SW480 (cell line): ENCODE data around the gene TMEM50A.
"Not testable (repeated sequence)": the region's sequence is repeated elsewhere in the genome, so short reads cannot be mapped to it uniquely, and the experiment has no call there.

Experiments used
- DNase-seq: peaks from one replicate; pipeline ENCODE4 v3.0.0-alpha.2; 2016; ENCODE audit warnings: low spot score

TMEM50A gene

DNA sequence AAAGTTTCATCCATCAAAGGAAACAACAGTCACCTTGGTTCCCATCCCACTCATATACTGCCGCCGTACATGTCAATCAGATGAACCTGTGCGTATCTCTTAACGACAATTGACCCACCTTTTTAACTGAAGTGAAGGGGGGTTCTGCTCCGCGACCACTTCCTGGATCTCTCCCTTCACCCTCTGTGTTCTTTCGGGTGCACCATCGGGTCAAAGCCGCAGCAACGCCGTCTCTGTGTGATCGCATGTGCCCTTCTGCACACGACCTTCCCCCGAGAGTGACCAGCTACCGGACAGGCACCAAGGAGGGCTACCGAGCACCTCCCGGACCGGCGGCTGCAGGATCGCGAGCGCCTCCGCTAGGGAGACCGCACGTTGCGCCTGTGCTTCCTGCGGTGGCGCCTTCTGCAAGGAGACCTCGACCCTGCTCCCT is 1.2 kb upstream of the TMEM50A start:
- DNase-seq = not testable (repeated sequence)

DNA sequence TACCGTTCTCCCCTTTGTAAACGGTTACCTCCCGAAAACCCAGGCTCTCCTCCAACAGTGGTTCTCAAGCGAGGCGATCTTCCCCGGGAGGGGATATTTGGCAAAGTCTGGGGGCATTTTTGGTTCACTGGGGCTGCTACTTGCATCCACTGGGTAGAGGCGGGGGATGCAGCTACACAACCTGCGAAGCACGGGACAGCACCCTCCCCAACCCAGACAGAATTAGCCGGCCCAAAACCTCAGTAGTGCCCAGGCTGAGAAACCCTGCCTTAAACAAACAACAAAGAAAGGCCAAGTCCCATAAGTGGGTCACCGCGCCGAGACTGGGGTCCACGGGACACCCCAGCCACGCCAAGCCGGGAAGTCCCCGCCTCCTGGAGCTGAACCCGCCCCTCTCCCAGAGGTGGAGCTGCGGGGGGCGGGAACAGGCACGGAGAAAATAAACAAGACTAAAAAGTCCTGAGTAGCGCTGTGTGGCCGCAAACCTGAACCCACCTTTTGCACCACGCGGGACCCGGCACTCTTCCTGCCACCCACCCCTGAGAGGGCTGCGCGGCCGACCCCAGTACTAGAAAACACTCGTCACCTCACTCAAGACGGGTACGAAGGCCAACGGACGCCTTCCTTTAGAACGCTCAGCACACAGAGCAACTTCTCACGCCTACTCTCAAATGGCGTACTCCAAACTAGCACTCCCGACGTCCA is 499 bp upstream of the TMEM50A start:
- not testable (repeated sequence) for DNase-seq

DNA sequence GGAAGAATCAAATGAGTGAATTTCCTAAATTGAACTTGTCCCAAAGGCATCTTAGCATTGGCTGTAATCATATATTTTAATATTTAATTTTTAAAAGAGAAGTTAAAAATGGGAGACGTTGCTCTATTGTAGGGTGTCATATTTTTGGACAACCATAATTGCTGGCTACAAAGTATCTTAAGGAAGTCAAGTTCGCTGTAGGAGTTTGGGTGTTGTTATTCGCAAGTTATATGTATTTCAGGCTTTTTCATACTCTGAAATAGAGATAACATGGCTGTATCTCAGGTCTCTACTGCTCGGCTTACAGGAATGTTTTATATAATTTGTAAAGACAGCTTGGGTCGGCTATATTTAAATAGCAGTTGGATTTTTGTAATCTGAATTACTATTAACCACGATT is 852 bp downstream of the TMEM50A start:
- DNase-seq = no peak

DNA sequence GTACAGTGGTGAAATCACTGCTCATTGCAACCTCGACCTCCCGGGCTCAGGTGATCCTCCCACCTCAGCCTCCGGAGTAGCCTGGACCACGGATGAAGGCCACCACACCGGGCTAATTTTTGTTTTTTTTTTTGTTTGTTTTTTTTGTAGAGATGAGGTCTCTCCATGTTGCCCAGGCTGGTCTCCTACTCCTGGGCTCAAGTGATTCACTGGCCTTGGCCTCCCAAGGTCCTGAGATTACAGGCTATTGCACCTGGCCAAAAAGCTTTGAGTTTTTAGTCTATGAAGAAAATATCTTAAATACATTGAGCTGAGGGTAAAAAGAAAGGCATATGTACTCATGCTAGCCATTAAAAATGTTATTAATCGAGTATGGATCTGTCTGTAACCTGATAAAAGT is 3.6 kb downstream of the TMEM50A start:
- DNase-seq = no peak

DNA sequence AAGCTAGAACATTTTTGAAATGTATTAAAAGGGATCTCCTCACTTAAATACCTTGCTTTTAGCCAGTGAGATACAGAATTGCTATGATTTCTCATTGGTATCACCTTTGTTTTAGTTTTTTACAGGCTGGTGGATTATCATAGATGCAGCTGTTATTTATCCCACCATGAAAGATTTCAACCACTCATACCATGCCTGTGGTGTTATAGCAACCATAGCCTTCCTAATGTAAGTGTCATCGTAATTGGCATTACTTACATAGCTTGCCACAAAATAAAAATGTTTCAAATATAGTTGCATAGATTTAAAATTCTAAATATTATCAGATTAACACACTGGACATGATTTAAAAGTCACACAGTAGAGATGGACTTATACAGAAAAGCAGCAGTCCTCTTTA is 4.7 kb downstream of the TMEM50A start:
- DNase-seq = no peak

DNA sequence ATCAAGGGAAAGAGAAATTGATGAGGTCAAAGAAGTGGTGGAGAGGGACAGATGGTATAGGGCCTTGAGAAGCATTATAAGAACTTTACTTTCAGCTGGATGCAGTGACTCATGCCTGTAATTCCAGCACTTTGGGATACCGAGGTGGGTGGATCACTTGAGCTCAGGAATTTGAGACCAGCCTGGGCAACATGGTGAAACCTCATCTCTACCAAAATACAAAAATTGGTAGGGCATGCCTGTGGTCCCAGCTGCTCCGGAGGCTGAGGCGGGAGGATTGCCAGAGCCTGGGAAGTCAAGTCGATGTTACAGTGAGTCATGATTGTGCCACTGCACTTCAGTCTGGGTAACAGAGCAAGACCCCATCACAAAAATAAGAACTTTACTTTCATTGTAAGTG is 5.7 kb downstream of the TMEM50A start:
- peak; percentile 39 for DNase-seq

DNA sequence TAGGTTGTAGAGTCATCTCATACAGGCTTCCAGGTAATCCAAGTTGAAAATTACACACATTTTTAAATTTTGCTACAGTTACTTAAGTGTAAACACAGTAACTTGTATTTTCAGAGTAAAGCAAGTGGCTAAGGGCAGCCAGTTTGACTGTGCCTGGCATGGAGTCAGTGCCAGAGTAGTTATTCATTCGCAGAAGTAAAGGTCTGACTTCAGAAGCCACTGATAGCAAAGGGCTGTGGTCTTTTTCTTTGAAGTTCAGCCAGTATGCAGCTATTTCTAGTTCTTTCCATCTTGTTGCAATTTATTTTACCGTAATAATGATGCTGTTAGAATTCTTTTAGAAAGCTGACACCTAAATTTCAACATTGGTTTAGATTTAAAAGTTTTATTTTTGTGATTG is 9.4 kb downstream of the TMEM50A start:
- no peak for DNase-seq

DNA sequence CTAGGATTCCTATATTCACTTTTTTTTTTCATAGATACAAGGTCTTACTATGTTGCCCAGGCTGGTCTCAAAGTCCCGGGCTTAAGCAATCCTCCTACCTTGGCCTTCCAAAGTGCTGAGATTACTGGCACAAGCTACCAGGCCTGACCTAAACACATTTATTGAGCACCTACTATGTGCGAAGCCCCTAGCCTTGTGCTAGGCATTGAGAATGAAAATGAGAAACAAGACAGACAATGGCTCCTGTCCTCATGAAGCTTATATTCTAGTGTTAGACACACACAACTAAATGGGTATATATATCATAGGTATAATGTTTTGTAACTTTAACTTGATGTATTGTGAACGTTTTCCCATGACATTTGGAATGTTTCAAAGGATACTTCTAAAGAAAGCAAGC is 11.5 kb downstream of the TMEM50A start:
- no peak for DNase-seq

DNA sequence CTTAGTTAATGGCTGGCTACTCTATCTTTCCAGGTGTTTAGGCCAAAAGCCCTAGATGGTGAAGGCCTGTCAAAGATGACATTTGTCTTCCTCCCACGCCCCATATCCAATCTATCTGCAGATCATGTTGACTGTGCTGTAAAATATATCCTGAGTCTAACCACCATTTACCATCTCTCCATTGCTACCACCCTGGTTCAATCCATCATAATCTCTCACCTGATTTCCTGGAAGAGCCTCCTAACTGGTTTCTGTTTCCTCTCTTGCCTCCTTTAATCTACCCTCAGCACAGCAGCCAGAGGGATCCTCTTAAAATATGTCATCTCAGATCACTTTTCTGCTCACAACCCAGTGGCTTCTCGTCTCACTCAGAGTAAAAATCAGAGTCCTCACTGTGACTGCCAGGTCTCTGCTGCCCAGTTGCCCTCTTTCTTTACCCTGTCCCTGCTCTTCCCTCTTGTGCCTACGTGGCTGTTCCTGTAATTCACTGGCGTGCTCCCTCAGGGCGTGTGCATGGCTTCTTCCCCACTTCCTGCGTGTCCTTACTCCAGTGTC is 17.8 kb downstream of the TMEM50A start:
- DNase-seq = no peak

DNA sequence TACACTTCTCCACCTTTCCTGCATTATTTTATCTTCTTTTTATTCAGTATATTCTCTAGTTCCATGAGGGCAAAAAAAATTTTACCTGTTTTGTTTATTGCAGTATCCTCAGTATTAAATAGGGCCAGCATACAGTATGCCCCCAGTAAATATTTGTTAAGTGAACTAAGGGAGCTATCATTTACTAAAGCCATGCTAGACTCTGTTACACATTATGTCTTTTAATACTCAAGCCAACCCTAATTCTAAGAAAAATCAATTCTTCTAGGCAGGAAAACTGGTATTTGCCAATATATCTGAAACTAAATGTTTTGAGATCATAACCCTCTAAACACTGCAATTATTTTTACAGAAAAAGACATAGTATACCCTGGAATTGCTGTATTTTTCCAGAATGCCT is 18.3 kb downstream of the TMEM50A start:
- DNase-seq = no peak

DNA sequence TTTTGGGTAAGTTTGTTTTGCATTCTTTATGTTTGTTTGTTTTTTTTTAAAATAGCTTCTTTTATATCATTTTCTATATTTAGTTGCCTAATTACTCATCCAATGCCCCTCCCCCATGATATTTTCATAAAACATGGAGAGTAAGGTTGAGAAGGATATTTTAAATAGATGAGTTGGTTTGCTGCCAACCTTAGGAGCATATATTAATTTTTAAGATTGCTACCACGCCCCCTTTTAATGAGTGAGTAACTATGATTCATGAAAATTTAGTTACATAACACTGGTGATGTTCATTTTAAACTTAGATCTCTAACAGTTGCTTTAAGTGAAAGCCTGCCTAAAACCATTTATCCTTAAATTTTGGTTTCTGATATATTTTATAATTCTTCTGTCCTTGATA is 18.7 kb downstream of the TMEM50A start:
- DNase-seq = no peak

DNA sequence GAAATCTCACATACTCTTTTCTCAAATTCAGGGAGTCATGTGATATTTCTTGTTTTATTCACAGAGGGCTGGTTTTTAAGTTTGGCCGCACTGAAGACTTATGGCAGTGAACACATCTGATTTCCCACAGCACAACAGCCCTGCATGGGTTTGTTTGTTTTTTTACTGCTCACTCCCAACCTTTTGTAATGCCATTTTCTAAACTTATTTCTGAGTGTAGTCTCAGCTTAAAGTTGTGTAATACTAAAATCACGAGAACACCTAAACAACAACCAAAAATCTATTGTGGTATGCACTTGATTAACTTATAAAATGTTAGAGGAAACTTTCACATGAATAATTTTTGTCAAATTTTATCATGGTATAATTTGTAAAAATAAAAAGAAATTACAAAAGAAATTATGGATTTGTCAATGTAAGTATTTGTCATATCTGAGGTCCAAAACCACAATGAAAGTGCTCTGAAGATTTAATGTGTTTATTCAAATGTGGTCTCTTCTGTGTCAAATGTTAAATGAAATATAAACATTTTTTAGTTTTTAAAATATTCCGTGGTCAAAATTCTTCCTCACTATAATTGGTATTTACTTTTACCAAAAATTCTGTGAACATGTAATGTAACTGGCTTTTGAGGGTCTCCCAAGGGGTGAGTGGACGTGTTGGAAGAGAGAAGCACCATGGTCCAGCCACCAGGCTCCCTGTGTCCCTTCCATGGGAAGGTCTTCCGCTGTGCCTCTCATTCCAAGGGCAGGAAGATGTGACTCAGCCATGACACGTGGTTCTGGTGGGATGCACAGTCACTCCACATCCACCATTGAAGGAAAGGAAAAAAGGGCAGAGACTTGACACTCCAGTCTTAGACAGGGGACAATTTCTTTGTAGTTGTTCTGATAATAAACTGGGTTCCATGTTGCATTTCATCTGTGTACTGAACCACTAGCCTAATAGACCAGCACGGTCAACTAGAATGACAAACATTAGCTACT is 22.8 kb downstream of the TMEM50A start:
- DNase-seq = no peak

DNA sequence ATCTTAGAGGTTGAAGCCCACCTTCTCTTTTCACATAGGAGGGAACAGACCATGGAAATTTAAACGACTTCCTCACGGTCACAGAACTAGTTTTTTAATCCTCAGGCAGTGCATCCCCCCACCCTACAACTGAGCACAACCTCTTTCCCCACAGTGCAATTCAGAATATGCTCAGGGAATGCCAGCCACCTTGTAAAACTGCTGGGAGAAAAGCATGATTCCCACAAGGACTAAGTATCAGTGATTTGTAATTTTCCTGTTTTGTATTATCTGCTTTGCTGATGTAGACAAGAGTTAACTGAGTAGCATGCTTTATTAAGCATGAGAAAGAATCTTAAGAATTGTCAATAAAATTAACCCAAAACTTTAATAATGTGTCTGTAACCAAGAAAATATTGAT is 23.8 kb downstream of the TMEM50A start:
- DNase-seq = no peak

DNA sequence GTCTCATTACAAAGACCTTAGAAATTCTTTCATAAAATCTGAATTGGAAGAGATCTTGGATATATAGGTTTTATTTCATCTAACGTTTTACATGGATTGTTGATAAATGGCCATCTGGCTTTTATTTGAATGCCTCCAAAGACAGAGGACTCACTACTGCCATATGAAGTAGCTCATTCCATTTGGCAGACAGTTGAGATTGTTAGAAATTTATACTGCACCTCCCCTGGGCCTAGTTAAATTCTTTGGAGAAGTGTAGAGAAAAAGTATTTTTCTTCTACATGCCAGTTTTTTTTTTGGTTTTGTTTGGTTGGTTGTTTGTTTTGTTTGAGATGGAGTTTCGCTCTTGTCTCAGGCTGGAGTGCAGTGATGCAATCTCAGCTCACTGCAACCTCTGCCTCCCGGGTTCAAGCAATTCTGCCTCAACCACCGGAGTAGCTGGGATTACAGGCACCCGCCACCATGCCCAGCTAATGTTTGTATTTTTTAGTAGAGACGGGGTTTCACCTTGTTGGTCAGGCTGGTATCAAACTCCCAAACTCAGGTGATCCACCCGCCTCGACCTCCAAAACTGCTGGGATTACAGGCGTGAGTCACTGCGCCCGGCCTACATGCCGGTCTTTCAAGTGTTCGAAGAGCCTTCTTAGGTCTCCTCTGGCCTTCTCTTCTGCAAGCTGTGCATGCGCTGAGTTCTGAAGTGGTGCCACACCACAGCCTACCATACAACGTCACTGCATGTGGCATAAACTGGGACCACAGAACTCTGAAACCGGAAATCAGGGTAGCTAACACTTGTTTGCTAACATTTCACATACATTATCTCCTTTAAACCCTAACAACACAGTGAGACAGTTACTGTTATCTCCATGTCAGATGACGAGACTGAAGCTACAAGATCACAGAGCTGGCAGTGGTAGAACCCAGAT is 24.8 kb downstream of the TMEM50A start:
- not testable (repeated sequence) for DNase-seq

DNA sequence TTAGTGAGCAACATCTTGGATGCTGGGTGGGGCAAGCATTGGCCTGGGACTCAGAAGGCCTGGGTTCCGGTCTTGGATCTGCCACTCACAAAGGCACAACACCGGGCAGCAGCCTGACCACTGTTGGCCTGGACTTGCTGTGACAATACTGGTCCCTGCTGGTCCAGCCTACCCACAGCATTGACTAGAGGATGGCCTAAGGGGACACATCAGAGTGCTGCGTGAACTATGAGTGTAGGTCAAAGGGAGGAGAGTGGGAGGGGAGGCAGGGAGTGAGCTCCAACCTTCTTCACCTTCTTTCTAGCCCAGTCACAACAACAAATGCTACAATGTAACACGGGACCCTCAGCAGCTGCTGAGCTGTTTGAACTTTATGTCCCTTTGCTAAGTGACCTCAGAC is 31.1 kb downstream of the TMEM50A start:
- no peak for DNase-seq

DNA sequence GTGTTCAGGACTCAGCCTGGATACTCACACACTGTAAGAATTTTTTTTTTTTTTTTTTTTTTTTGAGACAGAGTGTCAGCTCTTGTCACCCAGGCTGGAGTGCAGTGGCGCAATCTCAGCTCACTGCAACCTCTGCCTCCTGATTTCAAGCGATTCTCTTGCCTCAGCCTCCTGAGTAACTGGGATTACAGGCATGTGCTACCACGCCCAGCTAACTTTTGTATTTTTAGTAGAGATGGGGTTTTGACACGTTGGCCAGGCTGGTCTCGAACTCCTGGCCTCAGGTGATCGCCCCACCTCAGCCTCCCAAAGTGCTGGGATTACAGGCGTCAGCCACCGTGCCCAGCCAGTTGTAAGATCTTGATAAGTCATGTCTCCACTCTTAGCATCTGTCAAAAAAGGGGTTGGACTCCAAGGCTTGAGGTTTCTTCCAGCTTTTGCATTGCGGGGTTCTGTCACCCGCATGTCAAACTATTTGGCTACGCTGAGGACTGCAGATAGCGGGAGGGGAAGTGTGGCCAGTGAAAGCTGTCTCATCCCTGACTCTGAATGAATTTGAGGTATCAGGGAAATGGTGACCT is 31.6 kb downstream of the TMEM50A start:
- DNase-seq = not testable (repeated sequence)

DNA sequence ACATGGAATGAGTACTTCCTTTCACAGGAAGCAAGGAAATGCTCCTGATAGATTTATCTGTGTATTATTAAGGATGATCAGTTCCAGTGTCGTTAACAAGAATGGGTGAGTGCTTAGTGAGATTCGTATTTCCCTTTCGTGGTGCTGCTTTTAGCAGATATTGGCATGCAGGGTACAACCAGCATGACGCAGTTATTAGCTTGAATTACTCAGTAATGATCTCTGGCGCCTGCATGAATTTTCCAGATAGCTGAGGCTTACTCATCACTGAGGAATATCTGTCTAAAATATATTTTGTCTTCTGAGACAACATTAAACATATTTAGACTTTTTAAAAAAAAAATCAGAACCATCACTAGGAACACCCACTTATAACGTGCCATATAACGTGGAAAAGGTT is 33.6 kb downstream of the TMEM50A start:
- DNase-seq = not testable (repeated sequence)

DNA sequence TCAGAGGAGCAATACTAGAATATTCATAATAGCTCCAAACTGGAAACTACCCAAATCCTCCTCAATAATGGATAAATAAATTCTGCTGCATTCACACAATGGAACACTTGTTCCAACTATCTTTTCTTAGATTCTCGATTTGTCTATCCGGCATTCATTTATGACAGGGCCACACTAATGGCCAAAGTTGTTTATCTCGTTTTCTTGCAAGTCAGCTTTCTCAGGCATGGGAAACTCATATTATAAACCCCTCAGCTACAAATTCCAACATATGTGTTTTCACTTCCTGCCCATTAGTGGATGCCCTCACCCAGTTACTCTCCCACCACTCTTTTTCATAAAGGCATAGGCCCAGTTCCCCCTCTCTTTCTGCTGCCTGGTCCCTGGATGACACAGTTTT is 40.2 kb downstream of the TMEM50A start:
- not testable (repeated sequence) for DNase-seq

DNA sequence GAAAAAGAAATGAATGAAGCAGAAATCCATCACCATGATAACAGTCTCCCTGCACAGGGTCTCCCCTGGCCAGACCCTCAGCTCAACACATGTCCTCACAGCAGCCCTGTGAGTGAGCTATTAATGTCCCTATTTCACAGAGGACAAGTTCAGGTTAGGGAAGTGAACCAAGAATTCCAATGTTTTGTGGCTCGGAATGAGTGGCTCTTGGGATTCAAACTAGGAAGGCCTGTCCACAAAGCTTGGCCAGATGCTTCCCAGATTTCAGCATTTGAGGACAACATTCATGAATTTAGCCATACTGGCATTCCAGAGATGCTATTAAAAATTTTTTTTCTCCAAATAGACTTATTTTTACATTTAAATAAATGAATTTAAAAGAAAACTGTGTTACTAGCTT is 44.4 kb downstream of the TMEM50A start:
- not testable (repeated sequence) for DNase-seq

DNA sequence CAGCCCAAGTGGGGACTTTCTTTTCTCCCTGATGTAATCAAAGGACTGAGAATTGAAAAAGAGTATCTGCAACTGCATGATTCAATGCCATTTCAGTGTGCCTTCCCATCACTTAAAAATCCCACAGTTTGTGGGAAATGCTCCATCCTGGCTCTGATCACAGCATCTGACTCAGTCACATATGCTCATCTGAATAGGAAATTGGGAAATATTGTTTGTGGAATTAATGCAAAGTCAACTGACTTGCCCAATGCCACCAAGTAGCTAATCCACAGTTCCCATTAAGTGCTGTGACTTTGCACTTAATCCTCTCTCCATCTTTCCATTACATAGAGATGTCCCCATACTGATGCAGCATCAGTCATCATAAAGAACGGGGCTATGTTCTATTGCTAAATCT is 45.0 kb downstream of the TMEM50A start:
- not testable (repeated sequence) for DNase-seq

DNA sequence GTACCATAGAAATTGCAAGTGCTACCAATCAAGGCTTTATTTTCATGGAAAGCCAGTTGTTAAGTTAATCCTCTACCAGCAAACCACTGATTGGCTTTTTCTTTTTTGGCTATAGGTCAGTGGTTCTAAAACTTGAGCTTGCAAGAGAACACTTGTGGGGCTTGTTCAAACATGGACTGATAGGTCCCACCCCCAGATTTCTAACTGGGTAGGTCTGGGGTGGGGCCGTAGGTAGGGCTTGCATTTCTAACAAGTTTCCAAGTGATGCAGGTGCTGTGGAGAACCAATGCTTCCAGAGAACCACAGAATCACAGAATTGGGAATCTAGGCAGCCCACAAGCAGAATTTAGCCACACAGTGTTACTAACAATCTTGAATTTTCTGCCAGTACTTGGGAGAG is 45.7 kb downstream of the TMEM50A start:
- DNase-seq = not testable (repeated sequence)
